ENCODE data around the gene ACACA. TPM values are rescaled to one million over a fixed set of nuclear protein-coding genes. Genes with fewer than 3 reads are reported as not detected.

Gene ACACA
- total and polyA plus RNA-seq, 12 donors = 18.2 to 112 (median 70.4) TPM

GRCh38 chr17:37037590-37038155 lies 369.0 kb downstream of the ACACA start:
- Histone ChIP-seq H3K27me3 (no peaks in the 10 kb centered on the region), H3K4me1 (replicated peaks in 1 of 2) (no peaks in the 10 kb centered on the region), H3K27ac (no peak overlapping the region), H3K36me3 (replicated peaks in 1 of 2) (no peaks in the 10 kb centered on the region), H3K9me3 (replicated peaks in 1 of 3) (no peaks in the 10 kb centered on the region), H3K4me3 (no peak overlapping the region)
- WGBS, 4 donors = 84 to 94% (median 91%) methylated on average over 5 of the region's 5 CpGs
- no peak for DNase-seq
- intact Hi-C loops (cut with DNase I) = no loop called here
- TF ChIP-seq, protein P1, sequence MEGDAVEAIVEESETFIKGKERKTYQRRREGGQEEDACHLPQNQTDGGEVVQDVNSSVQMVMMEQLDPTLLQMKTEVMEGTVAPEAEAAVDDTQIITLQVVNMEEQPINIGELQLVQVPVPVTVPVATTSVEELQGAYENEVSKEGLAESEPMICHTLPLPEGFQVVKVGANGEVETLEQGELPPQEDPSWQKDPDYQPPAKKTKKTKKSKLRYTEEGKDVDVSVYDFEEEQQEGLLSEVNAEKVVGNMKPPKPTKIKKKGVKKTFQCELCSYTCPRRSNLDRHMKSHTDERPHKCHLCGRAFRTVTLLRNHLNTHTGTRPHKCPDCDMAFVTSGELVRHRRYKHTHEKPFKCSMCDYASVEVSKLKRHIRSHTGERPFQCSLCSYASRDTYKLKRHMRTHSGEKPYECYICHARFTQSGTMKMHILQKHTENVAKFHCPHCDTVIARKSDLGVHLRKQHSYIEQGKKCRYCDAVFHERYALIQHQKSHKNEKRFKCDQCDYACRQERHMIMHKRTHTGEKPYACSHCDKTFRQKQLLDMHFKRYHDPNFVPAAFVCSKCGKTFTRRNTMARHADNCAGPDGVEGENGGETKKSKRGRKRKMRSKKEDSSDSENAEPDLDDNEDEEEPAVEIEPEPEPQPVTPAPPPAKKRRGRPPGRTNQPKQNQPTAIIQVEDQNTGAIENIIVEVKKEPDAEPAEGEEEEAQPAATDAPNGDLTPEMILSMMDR (IDR thresholded peaks at IDR 0.05) = no peak
- no peak for TF ChIP-seq POLR2A (IDR thresholded peaks at IDR 0.05)

Other genes starting within 250 kb of the ACACA start
- not detected for gene C17orf78, start 30.9 kb downstream of the ACACA start, total RNA-seq
- gene C17orf78, start 30.9 kb downstream of the ACACA start, polyA plus RNA-seq = not detected
- gene TADA2A, start 50 bp upstream of the ACACA start, total RNA-seq = 10 to 100 TPM in 8 of 9 donors, 1 to 10 TPM in 1; 7.6 to 21.5 (median 15.7) TPM
- 10 to 100 TPM in 2 of 3 donors, 1 to 10 TPM in 1; 8.8 to 18.8 (median 15.7) TPM for gene TADA2A, start 50 bp upstream of the ACACA start, polyA plus RNA-seq
- gene DUSP14, start 83.1 kb upstream of the ACACA start, total RNA-seq = 10 to 100 TPM; 13.4 to 66.2 (median 23.5) TPM
- 10 to 100 TPM in 2 of 3 donors, 1 to 10 TPM in 1; 7.2 to 19.8 (median 16.0) TPM for gene DUSP14, start 83.1 kb upstream of the ACACA start, polyA plus RNA-seq
- 10 to 100 TPM; 21.7 to 45.7 (median 30.7) TPM for gene SYNRG, start 202.6 kb upstream of the ACACA start, total RNA-seq
- gene SYNRG, start 202.6 kb upstream of the ACACA start, polyA plus RNA-seq = 10 to 100 TPM in 2 of 3 donors, 1 to 10 TPM in 1; 8.5 to 36.1 (median 10.7) TPM
- gene DDX52, start 236.6 kb upstream of the ACACA start, total RNA-seq = 10 to 100 TPM in 8 of 9 donors, 1 to 10 TPM in 1; 8.4 to 34.1 (median 19.7) TPM
- gene DDX52, start 236.6 kb upstream of the ACACA start, polyA plus RNA-seq = 10 to 100 TPM in 2 of 3 donors, 1 to 10 TPM in 1; 7.2 to 24.8 (median 11.3) TPM

Data from adrenal gland (tissue), 12 donors.